Measurements from ENCODE around the gene BNIPL.
A peak's percentile ranks its signal among the peaks of the same experiment; 100 is the strongest.

BNIPL gene

DNA sequence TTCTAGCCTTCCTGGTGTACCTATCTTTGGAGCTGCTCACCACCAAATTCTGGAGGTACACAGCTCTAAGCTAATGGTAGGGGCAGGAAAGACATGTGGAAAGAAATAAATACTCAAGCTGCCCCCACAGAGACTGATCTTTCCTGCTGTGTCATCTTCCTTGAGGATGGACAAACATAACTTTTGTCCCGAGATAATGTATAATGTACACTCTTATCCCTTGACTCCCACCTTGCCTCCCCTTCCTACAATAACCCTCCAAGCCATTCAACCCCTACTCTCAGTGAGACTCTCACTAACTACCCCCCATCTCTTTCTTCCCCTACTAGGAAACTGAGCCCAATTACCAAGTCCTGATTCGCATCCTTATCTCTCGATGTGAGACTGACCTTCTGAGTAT, 42.1 kb upstream of the BNIPL start:
- no peaks in the 10 kb centered on the region for H3K27me3 ChIP-seq (ENCODE audit: insufficient read depth, poor library complexity, severe bottlenecking)
- no peak overlapping the region for H3K27ac ChIP-seq (replicated peaks)

DNA sequence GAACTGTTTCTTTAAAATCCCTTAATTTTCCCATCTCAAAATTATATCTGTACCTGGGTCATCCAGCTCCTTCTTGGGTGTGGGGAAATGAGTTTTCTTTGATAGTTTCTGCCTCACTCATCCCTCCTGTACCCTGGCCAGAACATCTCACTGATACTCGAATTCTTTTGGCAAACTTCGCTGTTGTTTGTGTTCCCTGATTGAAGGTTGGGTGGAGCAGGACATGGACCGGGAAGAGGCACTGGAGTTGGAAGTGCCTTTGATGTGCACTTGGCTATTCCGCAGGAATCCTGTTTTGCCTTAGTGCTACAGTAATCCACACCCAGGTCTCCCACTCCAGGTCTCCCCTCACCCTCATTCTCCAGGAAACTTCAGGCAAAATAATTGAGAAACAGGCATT, 40.9 kb upstream of the BNIPL start:
- no peak overlapping the region for H3K27ac ChIP-seq (replicated peaks)
- TF ChIP-seq GABPA (IDR thresholded peaks at IDR 0.05; ENCODE audit: low read depth): no peak
- TF ChIP-seq SPI1 (IDR thresholded peaks at IDR 0.05; ENCODE audit: borderline replicate concordance, low read depth): no peak
- no peak for TF ChIP-seq POLR2AphosphoS5 (IDR thresholded peaks at IDR 0.05; ENCODE audit: low read depth)
- TF ChIP-seq REST (IDR thresholded peaks at IDR 0.05; ENCODE audit: insufficient replicate concordance, low read depth): no peak
- TF ChIP-seq, protein P1, sequence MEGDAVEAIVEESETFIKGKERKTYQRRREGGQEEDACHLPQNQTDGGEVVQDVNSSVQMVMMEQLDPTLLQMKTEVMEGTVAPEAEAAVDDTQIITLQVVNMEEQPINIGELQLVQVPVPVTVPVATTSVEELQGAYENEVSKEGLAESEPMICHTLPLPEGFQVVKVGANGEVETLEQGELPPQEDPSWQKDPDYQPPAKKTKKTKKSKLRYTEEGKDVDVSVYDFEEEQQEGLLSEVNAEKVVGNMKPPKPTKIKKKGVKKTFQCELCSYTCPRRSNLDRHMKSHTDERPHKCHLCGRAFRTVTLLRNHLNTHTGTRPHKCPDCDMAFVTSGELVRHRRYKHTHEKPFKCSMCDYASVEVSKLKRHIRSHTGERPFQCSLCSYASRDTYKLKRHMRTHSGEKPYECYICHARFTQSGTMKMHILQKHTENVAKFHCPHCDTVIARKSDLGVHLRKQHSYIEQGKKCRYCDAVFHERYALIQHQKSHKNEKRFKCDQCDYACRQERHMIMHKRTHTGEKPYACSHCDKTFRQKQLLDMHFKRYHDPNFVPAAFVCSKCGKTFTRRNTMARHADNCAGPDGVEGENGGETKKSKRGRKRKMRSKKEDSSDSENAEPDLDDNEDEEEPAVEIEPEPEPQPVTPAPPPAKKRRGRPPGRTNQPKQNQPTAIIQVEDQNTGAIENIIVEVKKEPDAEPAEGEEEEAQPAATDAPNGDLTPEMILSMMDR (IDR thresholded peaks at IDR 0.05; ENCODE audit: insufficient read depth, low read length): no peak
- H3K27me3 ChIP-seq (ENCODE audit: insufficient read depth, poor library complexity, severe bottlenecking): no peaks in the 10 kb centered on the region
- H3K4me3 ChIP-seq (replicated peaks; ENCODE audit: insufficient read depth, low read length): no peak overlapping the region
- DNase-seq (ENCODE audit: low read depth in 1 of 2, low spot score in 1 of 2): no peak

More for the DNA sequence above, 42.1 kb upstream of the BNIPL start:
- DNase-seq (ENCODE audit: low read depth in 1 of 2, low spot score in 1 of 2): no peak
- no peak overlapping the region for H3K4me3 ChIP-seq (replicated peaks; ENCODE audit: insufficient read depth, low read length)
- TF ChIP-seq POLR2AphosphoS5 (IDR thresholded peaks at IDR 0.05; ENCODE audit: low read depth) (no peak), GABPA (IDR thresholded peaks at IDR 0.05; ENCODE audit: low read depth) (no peak), REST (IDR thresholded peaks at IDR 0.05; ENCODE audit: insufficient replicate concordance, low read depth) (no peak), SPI1 (IDR thresholded peaks at IDR 0.05; ENCODE audit: borderline replicate concordance, low read depth) (no peak)
- TF ChIP-seq, protein P1 (IDR thresholded peaks at IDR 0.05; ENCODE audit: insufficient read depth, low read length): no peak

GRCh38 chr1:150995896-150996295, 40.5 kb upstream of the BNIPL start:
- Histone ChIP-seq H3K27ac (replicated peaks) (no peak overlapping the region), H3K4me3 (replicated peaks; ENCODE audit: insufficient read depth, low read length) (no peak overlapping the region), H3K27me3 (ENCODE audit: insufficient read depth, poor library complexity, severe bottlenecking) (no peaks in the 10 kb centered on the region)
- DNase-seq (ENCODE audit: low read depth in 1 of 2, low spot score in 1 of 2): no peak
- no peak for TF ChIP-seq SPI1 (IDR thresholded peaks at IDR 0.05; ENCODE audit: borderline replicate concordance, low read depth)
- TF ChIP-seq, protein P1 (IDR thresholded peaks at IDR 0.05; ENCODE audit: insufficient read depth, low read length): peak; percentile 27
- TF ChIP-seq REST (IDR thresholded peaks at IDR 0.05; ENCODE audit: insufficient replicate concordance, low read depth): no peak
- no peak for TF ChIP-seq GABPA (IDR thresholded peaks at IDR 0.05; ENCODE audit: low read depth)
- TF ChIP-seq POLR2AphosphoS5 (IDR thresholded peaks at IDR 0.05; ENCODE audit: low read depth): no peak

All from HL-60 (cell line).